Measurements from ENCODE around the gene DSCAML1. TPM values are rescaled to one million over a fixed set of nuclear protein-coding genes. Genes with fewer than 3 reads are reported as not detected.

DSCAML1 gene
- total and polyA plus RNA-seq, 12 donors = 0.16 to 1.5 (median 0.57) TPM

- no peaks in the 10 kb centered on the region for H3K9me3 ChIP-seq
- H3K4me1 ChIP-seq = no peaks in the 10 kb centered on the region
- 78 to 79% methylated on average over 5 of the region's 5 CpGs for WGBS, 2 donors
- ATAC-seq (peak in 1 of 8 donors; percentile 35), DNase-seq (no peak)
- intact Hi-C loops (cut with DNase I) = no loop called here
- H3K27me3 ChIP-seq = no peaks in the 10 kb centered on the region
- no peak overlapping the region for H3K27ac ChIP-seq
- H3K4me3 ChIP-seq = no peak overlapping the region
- TF ChIP-seq, protein P1, sequence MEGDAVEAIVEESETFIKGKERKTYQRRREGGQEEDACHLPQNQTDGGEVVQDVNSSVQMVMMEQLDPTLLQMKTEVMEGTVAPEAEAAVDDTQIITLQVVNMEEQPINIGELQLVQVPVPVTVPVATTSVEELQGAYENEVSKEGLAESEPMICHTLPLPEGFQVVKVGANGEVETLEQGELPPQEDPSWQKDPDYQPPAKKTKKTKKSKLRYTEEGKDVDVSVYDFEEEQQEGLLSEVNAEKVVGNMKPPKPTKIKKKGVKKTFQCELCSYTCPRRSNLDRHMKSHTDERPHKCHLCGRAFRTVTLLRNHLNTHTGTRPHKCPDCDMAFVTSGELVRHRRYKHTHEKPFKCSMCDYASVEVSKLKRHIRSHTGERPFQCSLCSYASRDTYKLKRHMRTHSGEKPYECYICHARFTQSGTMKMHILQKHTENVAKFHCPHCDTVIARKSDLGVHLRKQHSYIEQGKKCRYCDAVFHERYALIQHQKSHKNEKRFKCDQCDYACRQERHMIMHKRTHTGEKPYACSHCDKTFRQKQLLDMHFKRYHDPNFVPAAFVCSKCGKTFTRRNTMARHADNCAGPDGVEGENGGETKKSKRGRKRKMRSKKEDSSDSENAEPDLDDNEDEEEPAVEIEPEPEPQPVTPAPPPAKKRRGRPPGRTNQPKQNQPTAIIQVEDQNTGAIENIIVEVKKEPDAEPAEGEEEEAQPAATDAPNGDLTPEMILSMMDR (IDR thresholded peaks at IDR 0.05) = no peak
- H3K36me3 ChIP-seq = no peaks in the 10 kb centered on the region
Observed at GRCh38 chr11:117607449-117607848, 189.6 kb downstream of the DSCAML1 start.

GRCh38 chr11:117606790-117607189 is 190.2 kb downstream of the DSCAML1 start:
- ATAC-seq = peak in 1 of 8 donors; percentile 31
- Histone ChIP-seq H3K4me3 (no peak overlapping the region), H3K27me3 (no peaks in the 10 kb centered on the region), H3K9me3 (no peaks in the 10 kb centered on the region), H3K4me1 (no peaks in the 10 kb centered on the region), H3K27ac (no peak overlapping the region), H3K36me3 (no peaks in the 10 kb centered on the region)
- 88 to 89% methylated on average over 5 of the region's 5 CpGs for WGBS, 2 donors
- no peak for DNase-seq
- TF ChIP-seq, protein P1 (IDR thresholded peaks at IDR 0.05) = no peak
- intact Hi-C loops (cut with DNase I) = no loop called here

- no peak overlapping the region for H3K4me3 ChIP-seq
- DNase-seq (no peak), ATAC-seq (no peak)
- no peaks in the 10 kb centered on the region for H3K9me3 ChIP-seq
- no peaks in the 10 kb centered on the region for H3K36me3 ChIP-seq
- intact Hi-C loops (cut with DNase I) = no loop called here
- 77 to 78% methylated on average over 5 of the region's 5 CpGs for WGBS, 2 donors
- H3K27ac ChIP-seq = no peak overlapping the region
- no peaks in the 10 kb centered on the region for H3K27me3 ChIP-seq
- TF ChIP-seq, protein P1 (IDR thresholded peaks at IDR 0.05) = no peak
- no peaks in the 10 kb centered on the region for H3K4me1 ChIP-seq
Observed at GRCh38 chr11:117606211-117606610, 190.8 kb downstream of the DSCAML1 start.

- TF ChIP-seq, protein P1 (IDR thresholded peaks at IDR 0.05) = no peak
- no peak for ATAC-seq
- H3K9me3 ChIP-seq = no peaks in the 10 kb centered on the region
- DNase-seq = no peak
- intact Hi-C loops (cut with DNase I) = no loop called here
- H3K27me3 ChIP-seq = no peaks in the 10 kb centered on the region
- H3K4me1 ChIP-seq = peaks cover 0 to 4% (median 0%) of the 10 kb centered on the region in 9 donors
- no peaks in the 10 kb centered on the region for H3K36me3 ChIP-seq
- H3K27ac ChIP-seq = no peak overlapping the region
- 94 to 96% methylated on average over 8 of the region's 8 CpGs for WGBS, 2 donors
- H3K4me3 ChIP-seq = no peak overlapping the region
Observed at GRCh38 chr11:117605331-117605730, 191.7 kb downstream of the DSCAML1 start.

All from heart right ventricle (tissue), 16 donors.